ENCODE measurements around the gene PDE3B.
A peak's percentile ranks its signal among the peaks of the same experiment; 100 is the strongest.

The PDE3B gene

GRCh38 chr11:14764579-14765527, 121.2 kb downstream of the PDE3B start:
- peak; percentile 48; the same call in 1 of the 3 replicates for ATAC-seq
- TF ChIP-seq ZFP3 (CRISPR knock-in tag; IDR thresholded peaks at IDR 0.05) (peak; percentile 90), ZNF8 (CRISPR knock-in tag; IDR thresholded peaks at IDR 0.05) (no peak), ISL1 (CRISPR knock-in tag; IDR thresholded peaks at IDR 0.05) (peak; percentile 27; the same call in 1 of the 2 replicates), PATZ1 (CRISPR knock-in tag; IDR thresholded peaks at IDR 0.05; ENCODE audit: borderline replicate concordance) (0 out of 2 replicates have a peak, but pooled peaks have one; percentile 39)

- no peak for ATAC-seq
- TF ChIP-seq PPARA (CRISPR knock-in tag; IDR thresholded peaks at IDR 0.05; ENCODE audit: borderline replicate concordance) (no peak), TCF4 (CRISPR knock-in tag; IDR thresholded peaks at IDR 0.05; ENCODE audit: borderline replicate concordance) (no peak), OSR1 (CRISPR knock-in tag; IDR thresholded peaks at IDR 0.05) (no peak), CSRNP3 (CRISPR knock-in tag; IDR thresholded peaks at IDR 0.05) (no peak), CREB5 (CRISPR knock-in tag; IDR thresholded peaks at IDR 0.05; ENCODE audit: low read depth) (no peak), CSDC2 (CRISPR knock-in tag; IDR thresholded peaks at IDR 0.05) (no peak), ZFP3 (CRISPR knock-in tag; IDR thresholded peaks at IDR 0.05) (no peak)
Measured at GRCh38 chr11:14766585-14766984, 123.0 kb downstream of the PDE3B start.

- TF ChIP-seq ZFP3 (CRISPR knock-in tag; IDR thresholded peaks at IDR 0.05), result no peak
- TF ChIP-seq CSDC2 (CRISPR knock-in tag; IDR thresholded peaks at IDR 0.05), result no peak
- no peak for TF ChIP-seq RARB (CRISPR knock-in tag; IDR thresholded peaks at IDR 0.05)
- TF ChIP-seq TOX (CRISPR knock-in tag; IDR thresholded peaks at IDR 0.05; ENCODE audit: borderline replicate concordance), result no peak
- TF ChIP-seq TCF4 (CRISPR knock-in tag; IDR thresholded peaks at IDR 0.05; ENCODE audit: borderline replicate concordance), result no peak
- TF ChIP-seq ESRRG (CRISPR knock-in tag; IDR thresholded peaks at IDR 0.05), result no peak
- no peak for TF ChIP-seq GLIS3 (CRISPR knock-in tag; IDR thresholded peaks at IDR 0.05)
- no peak for TF ChIP-seq CREB5 (CRISPR knock-in tag; IDR thresholded peaks at IDR 0.05; ENCODE audit: low read depth)
- no peak for TF ChIP-seq ISL1 (CRISPR knock-in tag; IDR thresholded peaks at IDR 0.05)
- no peak for TF ChIP-seq OSR1 (CRISPR knock-in tag; IDR thresholded peaks at IDR 0.05)
- TF ChIP-seq ZFP30 (CRISPR knock-in tag; IDR thresholded peaks at IDR 0.05), result no peak
- TF ChIP-seq PATZ1 (CRISPR knock-in tag; IDR thresholded peaks at IDR 0.05; ENCODE audit: borderline replicate concordance), result no peak
- no peak for TF ChIP-seq PPARA (CRISPR knock-in tag; IDR thresholded peaks at IDR 0.05; ENCODE audit: borderline replicate concordance)
- TF ChIP-seq ZNF565 (CRISPR knock-in tag; conservative IDR thresholded peaks at IDR 0.05; ENCODE audit: low read depth), result no peak
- no peak for TF ChIP-seq BACH2 (CRISPR knock-in tag; IDR thresholded peaks at IDR 0.05; ENCODE audit: borderline replicate concordance)
- no peak for TF ChIP-seq SNAI2 (CRISPR knock-in tag; IDR thresholded peaks at IDR 0.05)
- ATAC-seq, result no peak
Measured at GRCh38 chr11:14768526-14769188, 125.1 kb downstream of the PDE3B start.

Measured in SK-N-SH treated with all-trans-retinoic acid at 6 μM for 48 hours (cell line).